ENCODE results near the gene EFEMP2.
A peak's percentile ranks its signal among the peaks of the same experiment; 100 is the strongest.

EFEMP2 gene

DNA sequence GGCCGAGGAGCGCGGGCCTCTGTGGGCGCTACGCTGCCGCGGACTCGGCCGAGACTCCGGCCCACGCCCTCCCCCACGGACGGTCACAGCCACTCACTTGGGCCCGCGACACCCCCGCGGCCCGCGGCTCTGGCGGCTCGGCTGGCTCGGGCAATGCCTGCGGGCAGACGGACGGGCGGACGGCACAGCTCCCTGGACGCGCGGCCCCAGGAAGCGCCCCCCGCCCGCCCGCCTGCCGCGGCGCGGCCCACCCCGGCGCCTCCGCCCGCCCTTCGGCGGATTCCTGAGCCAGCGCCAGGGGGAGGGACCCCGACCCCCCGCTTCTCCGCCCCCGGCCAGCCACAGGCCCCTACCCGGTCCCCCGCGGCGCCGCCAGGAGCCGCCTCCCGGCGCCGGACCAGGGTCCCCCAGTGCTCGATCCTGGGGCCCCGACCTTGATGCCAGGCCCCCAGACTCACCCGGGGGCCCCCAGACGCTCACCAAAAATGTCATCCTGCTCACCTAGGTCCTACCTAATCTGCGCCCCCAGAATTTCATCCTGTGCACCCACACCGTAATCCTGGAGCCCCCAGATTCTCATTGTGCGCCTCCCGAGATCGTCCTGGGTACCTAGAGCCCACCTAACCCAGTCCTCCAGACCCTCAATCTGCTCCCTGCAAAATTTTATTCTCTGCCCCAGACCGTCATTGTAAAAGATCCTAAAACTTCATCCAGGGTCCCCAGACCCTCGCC is at the start of gene EFEMP2:
EFEMP2 (minus strand) TSS at position 215 of the 732 bp plus-strand sequence. CDS start 446 bp downstream, outside the sequence.
- no peak for DNase-seq

DNA sequence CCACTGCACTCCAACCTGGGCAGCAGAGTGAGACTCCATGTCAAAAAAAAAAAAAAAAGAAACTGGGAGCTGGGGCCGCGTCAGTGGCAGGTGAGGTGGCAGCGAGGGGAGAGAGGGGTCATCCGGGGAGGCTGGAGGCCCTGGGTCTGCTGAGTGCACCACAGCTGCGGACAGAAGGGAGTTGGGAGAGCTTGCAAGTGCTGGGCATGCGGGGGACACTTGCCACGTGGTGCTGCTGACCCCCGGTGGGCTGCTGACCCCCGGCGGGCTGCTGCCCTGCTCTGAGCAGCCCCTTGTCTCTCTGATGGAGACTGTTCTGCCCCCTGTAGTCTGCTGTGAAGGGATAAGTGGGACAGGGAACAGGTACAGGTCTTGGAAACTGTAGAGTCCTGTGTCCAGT is 49.3 kb upstream of the EFEMP2 start:
- no peak for DNase-seq

DNA sequence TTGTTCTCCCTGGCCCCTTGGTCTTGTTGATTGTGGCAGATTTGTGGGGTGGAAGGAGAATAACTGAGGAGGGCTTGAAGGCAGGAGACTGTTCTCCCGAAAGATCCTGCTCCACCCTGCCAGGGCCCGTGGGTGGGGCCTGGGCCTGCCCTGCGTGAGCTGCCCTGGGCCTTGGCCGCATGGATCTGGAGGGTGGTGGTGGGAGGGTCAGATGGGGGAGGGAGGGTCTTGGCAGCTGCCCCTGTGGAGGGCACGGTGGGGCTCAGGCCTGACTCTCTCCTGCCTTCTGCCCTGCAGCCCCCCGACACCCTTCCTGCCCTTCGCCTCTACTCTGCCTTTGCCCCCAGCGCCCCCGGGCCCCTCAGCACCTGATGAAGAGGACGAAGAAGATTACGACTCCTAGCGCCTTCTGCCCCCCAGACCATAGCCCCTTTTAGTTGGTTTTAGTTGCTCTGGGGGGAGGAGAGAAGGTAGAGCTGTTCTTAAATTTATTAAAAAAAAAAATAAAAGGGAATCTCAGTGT is 48.5 kb upstream of the EFEMP2 start:
- DNase-seq = no peak

DNA sequence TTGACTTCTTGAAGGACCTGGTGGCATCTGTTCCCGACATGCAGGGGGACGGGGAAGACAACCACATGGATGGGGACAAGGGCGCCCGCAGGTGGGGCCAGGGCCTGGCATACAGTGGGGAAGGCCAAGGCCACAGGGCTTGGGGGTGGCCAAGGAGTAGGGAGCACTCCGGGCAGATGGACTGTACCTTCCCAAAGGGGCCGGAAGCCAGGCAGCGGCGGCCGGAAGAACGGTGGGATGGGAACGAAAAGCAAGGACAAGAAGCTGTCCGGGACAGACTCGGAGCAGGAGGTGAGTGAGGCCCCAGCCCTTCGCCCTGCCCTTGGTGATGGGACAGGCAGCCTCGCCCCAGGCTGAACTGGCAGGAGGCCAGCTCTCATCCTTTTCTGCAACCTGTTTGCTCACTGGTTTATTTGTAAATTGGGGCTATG is 47.8 kb upstream of the EFEMP2 start:
- DNase-seq = no peak

DNA sequence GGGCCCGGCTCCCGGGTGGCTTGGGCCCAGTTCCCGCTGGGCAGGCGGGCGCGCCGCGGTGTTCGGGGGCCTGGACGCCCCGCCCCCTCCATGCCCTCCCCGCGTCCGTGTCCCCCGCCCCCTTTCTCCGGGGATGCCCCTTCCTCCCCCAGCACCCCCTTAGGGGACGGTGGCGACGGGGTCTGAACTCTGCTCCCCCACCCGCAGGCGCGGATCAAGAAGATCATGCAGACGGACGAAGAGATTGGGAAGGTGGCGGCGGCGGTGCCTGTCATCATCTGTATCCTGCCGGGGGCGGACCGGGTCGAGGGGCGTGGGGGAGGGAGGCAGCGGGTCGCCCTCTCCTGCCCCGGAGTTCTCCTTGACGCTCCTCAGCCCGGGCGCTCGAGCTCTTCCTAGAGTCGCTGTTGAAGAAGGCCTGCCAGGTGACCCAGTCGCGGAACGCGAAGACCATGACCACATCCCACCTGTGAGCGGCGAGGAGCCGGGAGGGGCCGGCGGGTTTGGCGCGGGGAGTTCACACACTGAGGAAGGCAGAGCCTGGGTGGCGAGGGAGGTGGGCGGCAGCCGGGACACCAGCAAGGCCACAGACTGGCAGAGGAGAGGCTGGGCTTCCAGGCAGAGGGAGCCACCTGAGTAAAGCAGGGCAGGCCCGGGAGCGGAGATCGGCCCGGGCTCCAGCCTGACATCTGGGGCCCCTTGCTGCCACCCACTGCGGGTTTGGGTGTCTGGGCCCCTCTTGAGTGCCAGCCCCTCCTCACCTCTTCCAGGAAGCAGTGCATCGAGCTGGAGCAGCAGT is 47.2 kb upstream of the EFEMP2 start:
- DNase-seq = peak; percentile 47 to 54 (median 52)

- peak; percentile 98 to 100 (median 99) for DNase-seq
These were observed 46.6 kb upstream of the EFEMP2 start, which contains the start of gene DRAP1 for GRCh38 chr11:65919141-65919572. Gene DRAP1 (plus strand): TSS chr11:65919426. CDS start chr11:65919502, 76 bp downstream.

GRCh38 chr11:65918211-65919140 is 45.9 kb upstream of the EFEMP2 start, which contains the start of gene C11orf68:
Gene C11orf68 (minus strand): TSS chr11:65919062. CDS start chr11:65919031, 31 bp downstream.
- no peak for DNase-seq

GRCh38 chr11:65917434-65918210 is 45.0 kb upstream of the EFEMP2 start:
- no peak for DNase-seq

- no peak for DNase-seq
These were observed 44.5 kb upstream of the EFEMP2 start for GRCh38 chr11:65917077-65917433.

DNA sequence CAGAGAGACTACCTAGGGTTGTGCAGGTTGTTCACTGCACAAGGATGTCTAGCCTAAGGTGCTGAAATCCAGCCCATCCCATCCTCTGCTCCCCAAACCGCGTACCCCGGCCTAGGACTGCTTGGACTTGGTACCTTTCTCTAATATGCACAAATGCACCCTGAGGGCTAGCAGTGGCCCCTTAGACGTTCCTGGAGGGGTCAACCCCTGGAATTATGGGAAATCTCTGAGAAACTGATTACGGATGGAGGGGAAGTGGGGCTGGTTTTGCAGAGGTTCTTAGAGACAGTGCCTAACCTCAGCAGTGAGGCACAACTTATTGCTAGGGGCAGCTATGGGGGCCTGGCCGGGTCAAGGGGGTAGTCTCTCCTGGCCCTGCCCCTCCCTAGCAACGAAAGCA is 43.8 kb upstream of the EFEMP2 start:
- DNase-seq = no peak

- no peak for DNase-seq
These were observed 43.2 kb upstream of the EFEMP2 start for GRCh38 chr11:65915821-65916251.

DNA sequence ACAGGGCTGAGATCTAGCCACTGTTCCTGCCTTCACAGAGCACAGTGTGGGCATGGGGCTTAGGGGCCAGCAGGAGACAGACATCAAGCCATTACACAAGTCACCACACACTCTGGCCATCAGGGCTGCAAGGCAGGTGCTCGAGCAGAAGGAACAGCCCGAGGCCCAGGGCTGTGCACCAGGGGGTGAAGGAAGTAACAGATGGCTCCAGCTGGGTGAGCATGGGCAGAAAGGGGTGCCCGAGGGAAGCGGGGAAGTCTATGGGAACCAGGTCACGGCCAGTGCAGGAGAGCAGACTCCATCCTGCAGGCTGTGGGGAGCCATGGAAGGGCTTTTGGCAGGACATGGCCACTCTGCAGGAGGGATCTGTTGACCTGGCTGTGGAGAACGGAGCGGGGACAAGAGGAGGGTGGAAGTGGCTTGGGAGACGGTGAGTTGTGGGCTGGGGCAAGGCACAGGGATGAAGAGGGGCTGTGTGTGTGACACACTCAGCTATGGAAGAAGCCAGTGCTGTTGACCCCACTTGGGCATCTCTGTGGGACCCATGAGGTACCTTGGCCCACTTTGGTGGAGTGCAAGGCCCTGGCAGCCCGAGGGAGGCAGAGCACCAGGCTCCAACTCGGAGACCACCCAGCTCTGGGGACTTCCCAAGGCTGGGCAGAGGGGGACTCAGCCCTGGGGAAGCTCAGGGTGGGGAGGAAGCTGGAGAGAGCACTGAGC is 42.7 kb upstream of the EFEMP2 start:
- no peak for DNase-seq

DNA sequence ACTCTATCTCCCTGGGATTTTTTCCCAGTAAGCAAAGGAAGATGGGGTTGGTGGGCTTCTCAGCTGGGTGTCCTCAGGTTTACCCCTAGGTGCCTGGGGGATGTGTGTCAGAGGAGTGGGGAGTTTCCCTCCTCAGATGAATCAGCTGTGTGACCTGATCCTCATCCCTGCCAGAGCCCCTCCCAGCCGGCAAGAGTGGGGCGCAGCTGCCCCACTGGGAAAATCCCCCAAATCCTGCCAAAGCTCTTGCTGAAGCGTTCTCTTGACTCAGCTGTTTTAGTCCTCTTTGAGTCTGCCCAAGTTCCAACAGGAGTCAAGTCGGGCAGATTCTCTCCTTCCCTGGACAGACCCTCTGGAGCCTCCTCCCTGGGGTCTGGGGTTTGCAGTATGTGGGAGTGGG is 40.2 kb upstream of the EFEMP2 start:
- DNase-seq = no peak

GRCh38 chr11:65911682-65912568 is 39.3 kb upstream of the EFEMP2 start:
- no peak for DNase-seq

DNA sequence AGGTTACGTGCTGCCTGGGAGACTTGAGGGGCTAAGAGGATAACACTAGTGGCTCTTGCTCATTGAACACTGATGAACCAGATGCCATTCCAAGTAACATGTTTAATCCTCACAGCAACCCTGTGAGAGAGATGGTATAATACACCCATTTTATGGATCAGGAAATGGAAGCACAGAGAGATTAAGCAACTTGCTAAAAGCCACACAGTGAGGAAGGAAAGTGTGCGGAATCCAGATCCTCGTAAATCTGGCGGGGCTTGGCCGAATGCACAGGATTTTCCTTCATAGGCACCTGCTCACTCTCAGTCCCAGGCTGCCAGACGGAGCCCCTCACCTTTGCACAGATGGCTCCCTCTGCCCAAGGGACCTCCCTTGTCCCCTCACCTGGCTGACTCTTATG is 35.3 kb upstream of the EFEMP2 start:
- DNase-seq = no peak

GRCh38 chr11:65906602-65907001 is 34.0 kb upstream of the EFEMP2 start:
- no peak for DNase-seq

DNA sequence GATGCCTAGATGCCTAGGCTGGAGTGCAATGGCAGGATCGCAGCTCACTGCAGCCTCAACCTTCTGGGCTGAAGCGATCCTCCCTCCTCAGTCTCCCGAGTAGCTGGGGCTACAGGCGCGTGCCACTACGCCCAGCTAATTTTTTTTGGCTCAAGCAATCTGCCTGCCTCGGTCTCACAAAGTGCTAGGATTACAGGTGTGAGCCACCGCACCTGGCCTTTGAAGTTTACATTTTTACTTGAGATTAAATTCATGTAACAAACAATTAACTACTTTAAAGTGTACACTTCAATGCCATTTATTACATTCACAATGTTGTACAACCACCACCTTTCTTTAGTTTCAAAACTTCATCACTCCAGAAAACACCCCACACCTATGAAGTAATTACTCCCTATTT is 31.1 kb upstream of the EFEMP2 start:
- DNase-seq = no peak

DNA sequence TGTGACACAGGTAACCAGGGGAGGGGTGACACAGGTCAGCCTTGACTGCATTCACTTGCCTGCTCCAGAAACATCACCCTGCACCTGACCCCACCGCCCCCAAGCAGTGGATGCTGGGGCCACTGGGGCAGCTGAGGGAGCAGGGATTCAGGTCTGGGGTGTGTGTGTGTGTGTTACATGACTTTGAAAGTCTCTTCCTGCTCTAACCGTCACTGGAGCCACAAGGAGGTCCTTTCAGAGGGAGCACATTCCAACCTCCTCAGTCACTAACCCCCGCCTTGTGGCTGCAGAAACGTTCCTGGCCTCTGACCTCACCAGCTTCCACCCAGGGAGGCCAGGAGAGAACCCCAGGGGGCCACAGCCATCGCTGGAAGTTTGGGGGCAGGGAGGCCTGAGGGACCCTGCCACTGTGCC is 30.5 kb upstream of the EFEMP2 start:
- DNase-seq = no peak

GRCh38 chr11:65900899-65901180 is 28.2 kb upstream of the EFEMP2 start:
- no peak for DNase-seq
